KBM-7 (cell line): Measurements from ENCODE around the gene MAGI1.
A peak's percentile ranks its signal among the peaks of the same experiment; 100 is the strongest.

Experiments
- DNase-seq: peaks from one replicate; pipeline ENCODE4 v3.0.0-alpha.2; 2015
- in situ Hi-C: fragments of 300-500 bp; cut with MboI; formaldehyde crosslinking; loops from 2 replicates; pipeline ENCODE4 v1.14.3; 2020; ENCODE audit warnings: low sequenced_read_pairs, low pct_unique_long_range_greater_than_20kb, mixed read lengths

The MAGI1 gene

GRCh38 chr3:65368866-65369265 is 669.9 kb downstream of the MAGI1 start:
- DNase-seq: no peak
- in situ Hi-C loops: no loop called here

GRCh38 chr3:65362688-65363087 is 676.0 kb downstream of the MAGI1 start:
- no peak for DNase-seq
- in situ Hi-C loops: no loop called here

- in situ Hi-C loops: no loop called here
- no peak for DNase-seq
These were observed 677.3 kb downstream of the MAGI1 start for GRCh38 chr3:65361448-65361847.

GRCh38 chr3:65356331-65357248 is 682.1 kb downstream of the MAGI1 start:
- DNase-seq: no peak
- in situ Hi-C loops: no loop called here

DNA sequence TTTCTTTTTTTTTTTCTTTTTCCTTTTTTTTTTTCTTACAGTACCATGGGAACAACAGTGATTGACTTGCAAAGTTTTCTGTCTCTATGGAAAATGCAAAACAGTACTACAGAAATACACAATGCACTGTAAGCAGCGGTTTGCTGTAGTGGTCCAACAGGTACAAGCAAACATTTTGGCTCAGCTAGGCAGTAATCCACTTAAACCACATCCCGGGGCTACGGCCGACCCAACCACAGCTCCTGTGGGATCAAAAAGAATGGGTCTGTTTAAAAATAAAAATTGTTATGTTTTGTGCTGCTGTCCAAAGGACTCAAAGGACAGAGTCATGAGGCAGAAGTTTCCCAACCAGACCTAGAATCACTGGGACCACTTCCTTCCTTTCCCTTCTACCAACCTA is 683.8 kb downstream of the MAGI1 start:
- in situ Hi-C loops: no loop called here

GRCh38 chr3:65352951-65353350 is 685.8 kb downstream of the MAGI1 start:
- no peak for DNase-seq
- in situ Hi-C loops: no loop called here

More for the DNA sequence above, 683.8 kb downstream of the MAGI1 start:
- DNase-seq: no peak

DNA sequence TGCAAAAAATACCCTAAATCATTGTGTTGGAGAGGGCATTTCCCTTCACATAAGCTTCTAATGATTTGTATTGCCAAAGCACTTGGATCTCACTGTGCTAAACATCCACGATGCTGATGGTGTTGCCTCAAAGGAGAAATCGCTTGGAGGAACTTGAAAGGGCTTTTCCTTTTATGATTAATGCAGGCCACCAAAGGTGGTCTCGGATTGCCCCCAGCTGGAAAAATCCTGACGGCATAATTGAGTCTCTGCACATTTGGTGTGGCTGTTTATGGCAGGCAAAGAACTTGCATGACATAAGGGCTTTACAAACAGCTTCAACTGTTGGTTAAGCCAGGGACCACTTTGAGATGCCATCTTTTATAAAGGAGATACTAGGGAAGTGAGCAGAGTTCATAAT is 687.0 kb downstream of the MAGI1 start:
- in situ Hi-C loops: no loop called here
- no peak for DNase-seq

- in situ Hi-C loops: no loop called here
- peak; percentile 1 for DNase-seq
These were observed 687.8 kb downstream of the MAGI1 start for GRCh38 chr3:65350801-65351476.

- in situ Hi-C loops: no loop called here
- DNase-seq: no peak
These were observed 690.2 kb downstream of the MAGI1 start for GRCh38 chr3:65348398-65348995.

DNA sequence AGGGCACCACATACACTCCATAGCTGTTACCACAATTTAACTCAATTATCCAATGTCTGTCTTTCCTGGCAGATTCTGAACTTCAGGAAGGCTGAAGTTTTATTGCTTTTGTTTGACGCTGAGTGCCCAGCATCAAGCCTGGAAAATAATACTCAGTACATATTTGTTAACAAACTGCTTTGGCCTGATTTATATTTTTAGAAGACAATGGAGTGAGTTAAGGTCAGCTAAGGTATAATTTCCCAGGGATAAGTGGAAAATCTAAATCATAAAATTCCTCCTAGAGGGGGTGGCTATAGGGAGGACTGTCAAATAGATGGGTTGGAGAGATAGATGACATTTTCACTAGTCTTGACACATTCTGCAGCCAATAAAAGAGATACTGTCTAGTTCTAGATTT is 691.6 kb downstream of the MAGI1 start:
- DNase-seq: no peak
- in situ Hi-C loops: no loop called here

DNA sequence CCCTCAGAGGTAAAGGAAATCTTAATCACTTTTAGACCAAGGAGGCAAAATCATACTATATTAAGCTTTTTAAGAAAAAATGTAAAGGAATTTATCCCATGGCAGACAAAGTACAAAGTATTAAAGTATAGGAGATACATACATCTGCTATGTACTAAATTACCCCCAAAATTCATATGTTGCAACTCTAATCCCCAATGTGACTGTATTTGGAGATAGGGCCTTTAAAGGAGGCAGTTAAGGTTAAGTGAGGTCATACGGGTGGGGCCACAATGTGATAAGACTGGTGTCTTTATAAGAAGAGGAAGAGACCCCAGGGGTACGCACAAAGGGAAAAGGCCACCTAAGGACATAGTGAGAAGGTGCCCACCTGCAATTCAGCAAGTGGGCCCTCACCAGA is 693.9 kb downstream of the MAGI1 start:
- DNase-seq: no peak
- in situ Hi-C loops: no loop called here

- in situ Hi-C loops: no loop called here
- DNase-seq: no peak
These were observed 694.3 kb downstream of the MAGI1 start for GRCh38 chr3:65344444-65344843.

- DNase-seq: no peak
- in situ Hi-C loops: no loop called here
These were observed 695.0 kb downstream of the MAGI1 start for GRCh38 chr3:65343736-65344135.

- DNase-seq: no peak
- in situ Hi-C loops: no loop called here
These were observed 695.7 kb downstream of the MAGI1 start for GRCh38 chr3:65343026-65343425.

- DNase-seq: peak; percentile 48
- in situ Hi-C loops: no loop called here
These were observed 696.5 kb downstream of the MAGI1 start for GRCh38 chr3:65342084-65342683.

- in situ Hi-C loops: no loop called here
- no peak for DNase-seq
These were observed 699.5 kb downstream of the MAGI1 start for GRCh38 chr3:65339192-65339740.

DNA sequence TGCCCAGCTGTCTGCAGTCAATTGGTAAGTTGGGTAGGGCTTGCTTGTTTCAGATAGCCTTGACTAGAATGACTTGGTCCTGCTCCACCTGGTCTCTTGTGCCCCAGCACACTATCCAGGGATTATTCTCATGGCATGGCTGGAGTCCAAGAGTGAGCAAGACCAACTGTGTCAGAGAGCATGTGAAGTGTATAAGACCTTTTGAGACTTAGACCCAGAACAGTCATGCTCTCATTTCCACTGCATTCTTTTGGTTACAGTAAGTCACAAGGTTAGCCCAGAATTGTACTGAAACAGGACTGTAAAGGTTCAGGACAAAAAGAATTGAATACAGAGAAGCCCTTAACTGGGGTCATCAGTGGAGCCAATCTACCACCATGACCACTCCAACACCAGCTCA is 700.1 kb downstream of the MAGI1 start:
- no peak for DNase-seq
- in situ Hi-C loops: no loop called here

GRCh38 chr3:65335587-65335986 is 703.1 kb downstream of the MAGI1 start:
- in situ Hi-C loops: no loop called here
- no peak for DNase-seq

- peak; percentile 2 for DNase-seq
- in situ Hi-C loops: no loop called here
These were observed 704.6 kb downstream of the MAGI1 start for GRCh38 chr3:65334045-65334665.
